ENCODE data around the gene EFNA1.

DNA sequence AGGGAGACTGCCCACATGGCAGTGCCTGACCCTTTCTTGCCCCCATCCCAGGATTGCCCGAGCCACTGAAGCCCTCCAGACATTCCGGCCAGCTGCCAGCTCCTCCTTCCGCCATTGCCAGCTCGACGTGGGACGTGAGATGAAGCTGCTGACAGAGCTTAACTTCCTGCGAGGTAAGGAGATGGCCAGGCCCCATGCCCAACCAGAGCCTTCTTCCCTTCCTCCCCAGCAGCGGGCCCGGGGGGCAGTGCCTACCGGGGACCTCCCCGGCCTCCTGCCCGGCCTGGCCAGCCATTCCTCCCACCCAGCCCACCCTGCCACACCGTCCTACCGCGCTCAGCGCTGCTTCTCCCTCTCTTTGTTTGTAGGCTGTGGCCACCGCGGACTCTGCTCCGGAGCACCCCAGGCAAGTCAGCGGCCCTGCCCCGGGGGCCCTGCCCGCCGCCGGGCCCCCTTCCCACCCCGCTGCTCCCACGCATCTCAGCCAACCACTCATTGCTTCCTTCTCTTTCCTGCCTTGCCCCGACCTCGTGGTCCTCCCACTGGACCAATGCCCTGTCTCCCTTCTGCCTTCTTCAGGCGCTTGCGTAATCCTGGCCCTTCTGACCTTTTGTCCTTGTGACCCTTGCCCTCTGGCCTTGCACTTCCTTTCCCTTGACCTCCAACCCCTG, 50.9 kb downstream of the EFNA1 start:
- TF ChIP-seq POLR2A (IDR thresholded peaks at IDR 0.05; ENCODE audit: borderline replicate concordance, extremely low read depth, insufficient read depth, insufficient read length) (no peak), ZNF274 (IDR thresholded peaks at IDR 0.05; ENCODE audit: low read depth, low read length) (no peak), CTCF (IDR thresholded peaks at IDR 0.05 in 2 of 3, conservative IDR thresholded peaks at IDR 0.05 in 1 of 3; ENCODE audit: borderline replicate concordance in 1 of 3, insufficient read depth in 1 of 3, low read depth in 2 of 3, low read length in 2 of 3) (no peak), SRF (IDR thresholded peaks at IDR 0.05; ENCODE audit: low read depth) (no peak), EZH2phosphoT487 (IDR thresholded peaks at IDR 0.05; ENCODE audit: borderline replicate concordance) (no peak), REST (IDR thresholded peaks at IDR 0.05; ENCODE audit: low read depth) (no peak), JUND (IDR thresholded peaks at IDR 0.05) (no peak), MAX (IDR thresholded peaks at IDR 0.05) (no peak), POLR2AphosphoS5 (IDR thresholded peaks at IDR 0.05; ENCODE audit: low read depth, low read length) (no peak), EZH2 (IDR thresholded peaks at IDR 0.05) (no peak)

All from HCT116 (cell line).